ENCODE results near the gene C3orf22.

Gene C3orf22

GRCh38 chr3:126530171-126531050, 28.3 kb downstream of the C3orf22 start:
- no peak for TF ChIP-seq ZNF629 (tag by site-specific recombination; IDR thresholded peaks at IDR 0.05)
- TF ChIP-seq ZNF571 (tag by site-specific recombination; IDR thresholded peaks at IDR 0.05) = no peak
- TF ChIP-seq TRIM28 (IDR thresholded peaks at IDR 0.05; ENCODE audit: borderline replicate concordance, low read length) = no peak
- TF ChIP-seq SP2 (tag by site-specific recombination; IDR thresholded peaks at IDR 0.05) = no peak
- no peak for TF ChIP-seq ZNF664 (tag by site-specific recombination; IDR thresholded peaks at IDR 0.05)
- TF ChIP-seq ZNF335 (tag by site-specific recombination; conservative IDR thresholded peaks at IDR 0.05) = no peak
- TF ChIP-seq ZNF501 (tag by site-specific recombination; IDR thresholded peaks at IDR 0.05) = no peak
- TF ChIP-seq GLIS2 (tag by site-specific recombination; IDR thresholded peaks at IDR 0.05) = no peak
- TF ChIP-seq, protein P1, sequence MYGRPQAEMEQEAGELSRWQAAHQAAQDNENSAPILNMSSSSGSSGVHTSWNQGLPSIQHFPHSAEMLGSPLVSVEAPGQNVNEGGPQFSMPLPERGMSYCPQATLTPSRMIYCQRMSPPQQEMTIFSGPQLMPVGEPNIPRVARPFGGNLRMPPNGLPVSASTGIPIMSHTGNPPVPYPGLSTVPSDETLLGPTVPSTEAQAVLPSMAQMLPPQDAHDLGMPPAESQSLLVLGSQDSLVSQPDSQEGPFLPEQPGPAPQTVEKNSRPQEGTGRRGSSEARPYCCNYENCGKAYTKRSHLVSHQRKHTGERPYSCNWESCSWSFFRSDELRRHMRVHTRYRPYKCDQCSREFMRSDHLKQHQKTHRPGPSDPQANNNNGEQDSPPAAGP (tag by site-specific recombination; IDR thresholded peaks at IDR 0.05) = no peak
- TF ChIP-seq ZSCAN23 (tag by site-specific recombination; IDR thresholded peaks at IDR 0.05) = no peak
- no peak for TF ChIP-seq ZNF350 (tag by site-specific recombination; IDR thresholded peaks at IDR 0.05)
- no peak for TF ChIP-seq EGR2 (tag by site-specific recombination; IDR thresholded peaks at IDR 0.05; ENCODE audit: low read depth)
- no peak for TF ChIP-seq SCRT1 (tag by site-specific recombination; IDR thresholded peaks at IDR 0.05; ENCODE audit: borderline replicate concordance)
- H3K27ac ChIP-seq (ENCODE audit: extremely low read depth, low read depth, low read length) = no peak overlapping the region
- no peaks in the 10 kb centered on the region for H3K36me3 ChIP-seq (ENCODE audit: control insufficient read depth in 2 of 2, insufficient read depth in 1 of 2, low read length in 2 of 2)
- H3K4me3 ChIP-seq (ENCODE audit: low read depth, low read length) = no peak overlapping the region
- ChIA-PET CTCF (interaction anchor here (0.7 kb wide), 1 partner anchor 19 kb away, joined by 3 read pairs; no protein-coding TSS in a partner anchor), POLR2A (interaction anchor here (0.5 kb wide), 1 partner anchor 704 kb away, joined by 3 read pairs; no protein-coding TSS in a partner anchor)
- no peaks in the 10 kb centered on the region for H3K9me3 ChIP-seq (ENCODE audit: control insufficient read depth, insufficient read depth, low read depth, low read length)
- no peaks in the 10 kb centered on the region for H3K4me1 ChIP-seq (ENCODE audit: control insufficient read depth, insufficient read depth, low read length)

DNA sequence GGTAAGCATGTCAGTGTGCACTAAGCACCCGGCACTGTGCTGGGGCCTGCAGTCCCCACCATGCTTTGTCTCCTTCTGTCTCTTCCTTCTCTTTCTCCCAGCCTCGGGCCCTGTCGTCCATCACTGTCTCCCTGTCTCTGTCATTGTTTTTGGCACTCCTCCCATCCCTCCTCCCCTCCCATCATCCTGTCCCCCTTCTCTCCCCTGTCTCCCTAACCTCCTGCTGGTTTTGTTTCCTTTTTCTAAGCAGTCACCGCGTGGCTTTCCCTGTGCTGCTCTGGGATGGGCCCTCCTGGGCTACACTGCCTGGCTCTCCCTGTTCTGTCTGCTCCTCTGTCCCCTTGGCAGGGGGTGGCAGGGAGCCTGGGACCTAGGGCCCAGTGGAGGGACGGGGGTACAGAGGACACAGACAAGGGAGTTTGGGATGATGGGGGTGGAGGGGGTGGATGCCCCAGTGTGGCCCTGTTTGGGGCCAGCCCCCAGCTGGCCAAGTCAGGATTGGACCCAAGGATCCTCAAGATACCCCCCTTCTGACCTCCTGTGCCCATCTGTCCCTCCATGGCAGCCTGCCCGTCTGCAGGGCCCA, 29.1 kb downstream of the C3orf22 start:
- TF ChIP-seq SCRT1 (tag by site-specific recombination; IDR thresholded peaks at IDR 0.05; ENCODE audit: borderline replicate concordance) = no peak
- no peak for TF ChIP-seq ZNF707 (tag by site-specific recombination; IDR thresholded peaks at IDR 0.05)
- TF ChIP-seq ZIC2 (tag by site-specific recombination; IDR thresholded peaks at IDR 0.05) = peak; percentile 73
- POLR2A ChIA-PET = no interaction called here
- H3K4me3 ChIP-seq (ENCODE audit: low read depth, low read length) = no peak overlapping the region
- no peak overlapping the region for H3K27ac ChIP-seq (ENCODE audit: extremely low read depth, low read depth, low read length)
- H3K36me3 ChIP-seq (ENCODE audit: control insufficient read depth in 2 of 2, insufficient read depth in 1 of 2, low read length in 2 of 2) = no peaks in the 10 kb centered on the region
- CTCF ChIA-PET = no interaction called here
- H3K4me1 ChIP-seq (ENCODE audit: control insufficient read depth, insufficient read depth, low read length) = no peaks in the 10 kb centered on the region
- H3K9me3 ChIP-seq (ENCODE audit: control insufficient read depth, insufficient read depth, low read depth, low read length) = no peaks in the 10 kb centered on the region

DNA sequence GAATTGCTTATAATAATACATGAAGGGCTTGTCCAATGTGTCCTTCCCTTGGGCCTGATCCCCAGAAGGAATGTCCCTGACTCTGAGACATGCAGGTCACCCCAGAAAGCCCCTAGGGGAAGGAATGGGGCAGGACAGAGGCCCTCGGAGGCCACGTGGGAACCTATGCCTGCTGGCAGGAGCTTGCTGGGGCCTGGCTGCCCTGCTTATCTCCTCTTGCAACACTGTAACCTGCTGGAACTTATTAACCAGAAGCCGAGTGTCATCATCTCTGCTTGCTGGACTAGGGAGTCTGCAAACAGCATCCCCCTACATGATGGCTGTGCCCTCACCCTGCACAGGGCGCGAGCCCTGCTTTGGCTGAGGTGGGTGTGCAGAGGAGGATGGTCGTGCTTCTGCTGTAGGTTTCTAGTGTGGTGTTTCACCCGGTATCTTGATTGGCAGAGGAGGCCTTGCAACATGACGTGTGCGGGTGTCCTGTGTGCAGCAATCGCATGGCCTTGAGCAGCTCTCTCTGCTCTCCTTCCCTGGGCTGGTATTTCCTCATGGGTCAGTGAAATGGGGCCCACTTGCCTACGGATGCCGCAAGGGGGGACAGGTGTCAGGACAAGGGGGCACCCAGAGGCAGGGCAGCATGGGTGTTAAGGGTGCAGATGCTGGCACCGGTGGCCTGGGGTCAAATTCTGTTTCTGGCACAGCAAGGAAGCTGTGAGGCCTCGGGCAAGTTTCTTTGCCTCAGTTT, 29.8 kb downstream of the C3orf22 start:
- Histone ChIP-seq H3K4me1 (ENCODE audit: control insufficient read depth, insufficient read depth, low read length) (no peaks in the 10 kb centered on the region), H3K36me3 (ENCODE audit: control insufficient read depth in 2 of 2, insufficient read depth in 1 of 2, low read length in 2 of 2) (no peaks in the 10 kb centered on the region), H3K27ac (ENCODE audit: extremely low read depth, low read depth, low read length) (no peak overlapping the region), H3K9me3 (ENCODE audit: control insufficient read depth, insufficient read depth, low read depth, low read length) (no peaks in the 10 kb centered on the region), H3K4me3 (ENCODE audit: low read depth, low read length) (no peak overlapping the region)
- CTCF ChIA-PET = no interaction called here
- TF ChIP-seq ZNF510 (tag by site-specific recombination; IDR thresholded peaks at IDR 0.05; ENCODE audit: insufficient replicate concordance) (no peak), ZNF23 (tag by site-specific recombination; IDR thresholded peaks at IDR 0.05; ENCODE audit: borderline replicate concordance) (no peak), BCL11A (tag by site-specific recombination; IDR thresholded peaks at IDR 0.05; ENCODE audit: low read depth) (no peak), ZNF184 (tag by site-specific recombination; IDR thresholded peaks at IDR 0.05) (no peak), ZNF514 (tag by site-specific recombination; IDR thresholded peaks at IDR 0.05) (no peak), ZNF670 (tag by site-specific recombination; IDR thresholded peaks at IDR 0.05; ENCODE audit: low read depth) (no peak), ZNF398 (tag by site-specific recombination; IDR thresholded peaks at IDR 0.05) (no peak), ZNF768 (tag by site-specific recombination; IDR thresholded peaks at IDR 0.05) (no peak), ZBTB8A (tag by site-specific recombination; IDR thresholded peaks at IDR 0.05) (no peak), ZBTB1 (tag by site-specific recombination; IDR thresholded peaks at IDR 0.05) (no peak)
- POLR2A ChIA-PET = no interaction called here
